GM19395 (cell line): Measurements from ENCODE around the gene OTOP2.
"Not testable (repeated sequence)": the region's sequence is repeated elsewhere in the genome, so short reads cannot be mapped to it uniquely, and the experiment has no call there.

Source experiments
- ATAC-seq: cut with Tn5 transposase; IDR thresholded peaks from one replicate; pipeline ENCODE4 v1.9.1; 2021; ENCODE audit warnings: mild to moderate bottlenecking, moderate library complexity; ENCODE audit not compliant: unreplicated experiment

Gene OTOP2

GRCh38 chr17:74901353-74902135, 22.5 kb upstream of the OTOP2 start:
- no peak for ATAC-seq

DNA sequence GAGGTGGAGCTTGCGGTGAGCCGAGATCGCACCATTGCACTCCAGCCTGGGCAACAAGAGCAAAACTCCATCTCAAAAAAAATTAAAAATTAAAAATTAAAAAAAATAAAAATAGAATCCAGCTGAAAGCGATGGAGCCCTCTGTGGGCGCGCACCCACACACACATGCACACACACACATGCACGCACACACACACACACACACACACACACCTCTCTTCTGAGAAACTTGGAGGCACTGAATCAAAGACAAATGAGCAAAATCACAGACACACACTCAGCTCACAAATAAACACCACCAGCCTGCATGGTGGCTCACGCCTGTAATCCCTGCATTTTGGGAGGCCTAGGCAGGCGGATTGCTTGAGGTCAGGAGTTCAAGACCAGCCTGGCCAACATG, 21.0 kb upstream of the OTOP2 start:
- ATAC-seq, result no peak

DNA sequence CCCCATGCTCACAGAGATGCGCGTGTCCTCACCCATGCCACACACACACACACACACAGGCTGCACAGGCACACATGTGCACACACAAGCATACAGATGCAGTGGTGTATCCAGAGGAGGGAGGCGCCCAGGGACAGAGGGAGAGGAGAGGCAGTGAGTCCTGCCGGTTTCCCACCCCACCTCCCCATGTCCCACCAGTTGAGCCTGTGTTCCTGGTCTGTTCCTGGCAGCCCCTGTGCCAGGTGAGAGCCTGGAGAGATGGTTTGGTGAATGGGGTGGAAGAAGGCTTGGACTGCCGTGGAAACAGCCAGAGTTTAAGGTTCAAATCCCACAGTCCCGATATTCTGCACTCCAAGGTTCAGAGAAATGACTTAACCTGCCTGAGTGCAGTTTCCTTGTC, 20.4 kb upstream of the OTOP2 start:
- no peak for ATAC-seq

DNA sequence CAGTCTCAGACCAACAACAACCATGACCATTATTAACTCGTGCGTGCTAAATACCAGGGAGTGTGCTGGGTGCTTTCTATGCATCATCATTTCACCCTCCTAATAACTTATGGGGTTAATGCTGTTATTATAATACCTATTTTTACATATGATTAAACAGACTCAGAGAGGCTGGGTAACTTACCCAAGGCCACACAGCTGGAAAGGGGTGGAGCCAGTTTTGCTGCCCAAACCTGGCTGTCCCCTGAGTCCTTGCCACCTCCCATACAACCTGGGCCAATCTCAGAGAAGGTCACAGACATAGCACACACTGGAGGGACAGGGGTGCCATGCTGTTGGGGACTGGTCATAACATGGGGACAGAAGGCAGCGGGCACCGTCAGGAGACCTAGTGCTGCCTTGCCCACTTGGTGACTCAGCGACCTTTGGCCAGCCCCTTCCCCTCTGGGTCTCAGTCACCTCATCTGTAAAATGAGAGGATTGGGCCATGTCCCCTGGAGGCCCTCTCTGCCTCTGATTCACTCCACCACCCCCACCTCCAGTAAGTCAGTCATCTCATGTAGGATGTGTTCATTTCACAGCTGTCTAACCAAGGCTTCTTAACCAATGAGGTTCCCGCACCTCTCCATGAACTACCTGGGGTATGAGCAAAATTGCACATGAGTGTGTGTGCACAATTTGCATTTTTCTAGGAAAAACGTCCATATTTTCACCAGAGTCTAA, 19.2 kb upstream of the OTOP2 start:
- no peak for ATAC-seq

GRCh38 chr17:74906214-74906793, 17.8 kb upstream of the OTOP2 start:
- ATAC-seq, result not testable (repeated sequence)

DNA sequence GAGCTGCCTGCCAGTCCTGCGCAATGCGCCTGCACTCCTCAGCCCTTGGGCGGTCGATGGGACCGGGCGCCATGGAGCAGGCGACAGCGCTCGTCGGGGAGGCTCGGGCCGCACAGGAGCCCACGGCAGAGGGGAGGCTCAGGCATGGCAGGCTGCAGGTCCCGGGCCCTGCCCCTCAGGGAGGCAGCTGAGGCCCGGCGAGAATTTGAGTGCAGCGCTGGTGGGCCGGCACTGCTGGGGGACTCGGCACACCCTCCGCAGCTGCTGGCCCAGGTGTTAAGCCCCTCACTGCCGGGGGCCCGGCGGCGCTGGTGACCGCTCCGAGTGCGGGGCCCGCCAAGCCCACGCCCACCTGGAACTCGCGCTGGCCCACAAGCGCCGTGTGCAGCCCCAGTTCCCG, 17.1 kb upstream of the OTOP2 start:
- ATAC-seq, result no peak

GRCh38 chr17:74909097-74909496, 15.0 kb upstream of the OTOP2 start:
- not testable (repeated sequence) for ATAC-seq

GRCh38 chr17:74911423-74911822, 12.7 kb upstream of the OTOP2 start:
- ATAC-seq, result not testable (repeated sequence)

DNA sequence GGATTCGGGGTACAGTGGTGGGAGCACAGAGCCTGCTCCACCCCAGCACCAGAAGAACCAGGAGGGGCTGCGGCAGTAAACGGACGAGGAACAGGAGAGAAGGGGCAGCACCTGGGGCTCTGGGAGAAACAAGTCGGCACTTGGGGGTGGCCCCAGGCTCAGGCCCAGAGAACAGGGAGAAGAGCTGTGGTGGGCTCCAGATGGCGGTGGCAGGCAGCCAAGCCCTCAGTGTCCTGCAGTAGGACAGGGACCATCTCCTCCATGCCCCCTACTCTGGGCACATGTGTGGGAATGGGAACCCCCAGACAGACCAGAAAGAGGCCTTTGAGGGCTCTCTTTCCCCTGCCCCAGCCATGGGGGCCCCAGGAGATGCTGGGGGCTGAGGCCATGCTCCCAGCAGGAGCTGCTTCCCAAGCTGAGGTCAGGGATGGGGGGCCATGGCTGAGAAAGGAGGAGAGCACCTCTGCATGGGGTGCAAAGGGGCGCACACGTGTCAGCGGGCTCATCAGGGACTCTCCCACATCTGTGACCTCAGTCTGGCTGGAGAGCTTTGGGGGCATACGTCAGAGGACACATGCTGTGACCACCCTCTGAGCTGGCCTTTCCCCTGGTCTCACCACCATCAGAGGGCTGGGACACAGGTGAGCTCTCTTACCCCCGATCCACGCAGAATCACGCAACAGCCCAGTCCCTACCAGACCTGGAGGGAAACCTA, 7.8 kb upstream of the OTOP2 start:
- no peak for ATAC-seq

DNA sequence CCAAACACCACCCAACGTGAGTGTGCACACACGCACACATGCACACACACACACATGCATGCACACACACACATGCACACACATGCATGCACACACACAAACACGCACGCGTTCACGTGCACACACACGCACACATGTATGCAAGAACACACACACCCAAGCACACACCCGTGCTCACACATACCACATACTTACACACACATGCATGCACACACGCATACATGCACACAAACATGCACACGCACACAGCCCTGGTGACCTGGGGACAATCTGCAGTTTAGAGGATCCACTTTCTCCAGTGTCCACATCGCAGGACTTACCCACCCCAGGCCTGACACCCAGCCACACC, 7.2 kb upstream of the OTOP2 start:
- no peak for ATAC-seq

- ATAC-seq, result no peak
Measured at GRCh38 chr17:74917430-74917829, 6.6 kb upstream of the OTOP2 start.

DNA sequence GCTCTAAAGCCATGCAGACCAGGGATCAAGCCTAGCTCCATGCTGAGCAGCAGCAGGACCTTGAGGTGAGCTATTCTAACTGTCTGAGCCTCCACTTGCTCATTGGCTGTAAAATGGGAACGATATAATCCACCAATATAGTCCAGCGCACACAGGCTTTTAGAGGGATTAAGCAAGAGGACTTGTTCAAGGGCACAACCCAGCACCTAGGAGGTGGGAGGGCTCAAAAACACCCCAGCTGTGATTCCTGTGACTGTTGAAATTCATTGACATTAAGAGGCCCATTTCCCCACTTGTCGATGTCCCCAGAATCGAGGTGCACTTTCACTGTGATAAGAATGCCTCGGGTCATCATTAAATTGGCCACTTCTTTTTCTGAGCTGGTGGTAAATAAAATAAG, 5.2 kb upstream of the OTOP2 start:
- ATAC-seq, result no peak

GRCh38 chr17:74919440-74920305, 4.4 kb upstream of the OTOP2 start:
- ATAC-seq, result no peak

DNA sequence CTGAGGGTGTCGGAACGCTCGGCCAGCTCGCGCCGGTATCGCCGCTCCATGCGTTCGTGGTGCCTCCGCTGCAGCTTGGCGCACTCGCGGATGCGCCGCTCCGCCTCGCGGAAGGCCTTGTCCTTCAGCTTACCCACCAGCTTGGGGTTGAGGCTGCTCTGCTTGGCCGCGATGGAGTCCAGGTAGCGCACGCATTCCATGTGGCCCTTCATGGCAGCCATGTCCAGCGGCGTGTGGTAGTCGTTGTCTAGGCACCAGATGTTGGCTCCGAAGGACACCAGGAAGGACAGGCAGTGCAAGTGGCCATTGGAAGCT, 3.8 kb upstream of the OTOP2 start:
- no peak for ATAC-seq

GRCh38 chr17:74920642-74921025, 3.4 kb upstream of the OTOP2 start:
- no peak for ATAC-seq

DNA sequence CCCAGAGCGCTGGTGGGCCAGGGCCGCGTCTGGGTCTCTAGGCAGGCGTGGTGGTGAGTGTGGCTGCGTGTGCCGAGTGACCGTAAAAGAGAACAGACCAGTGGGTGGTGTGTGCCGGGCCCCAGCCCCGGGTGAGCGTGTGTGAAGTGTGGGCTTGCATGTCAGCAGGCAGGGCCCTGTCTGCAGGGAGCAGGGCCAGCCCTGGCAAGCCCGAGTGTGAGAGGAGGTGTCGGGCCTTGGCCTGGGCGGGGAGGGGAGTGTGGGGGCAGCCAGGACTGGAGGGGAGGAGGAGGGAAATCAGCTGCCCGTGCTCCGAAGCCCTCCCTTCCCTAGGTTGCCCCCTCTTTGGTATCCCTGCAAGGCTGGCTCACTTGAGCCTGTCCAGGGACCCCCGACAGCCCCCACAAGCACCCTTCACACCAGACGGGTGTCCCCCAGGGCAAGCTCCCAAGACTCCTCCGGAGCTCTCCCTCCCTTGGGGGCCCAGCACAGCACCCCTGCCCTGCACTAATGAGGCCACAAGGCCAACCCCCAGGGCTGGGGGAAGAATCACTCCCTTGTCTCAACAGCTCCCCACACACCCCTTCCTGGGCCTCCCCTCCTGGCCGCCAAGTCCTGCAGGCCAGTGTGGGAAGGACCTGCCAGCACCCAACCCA, 2.9 kb upstream of the OTOP2 start:
- no peak for ATAC-seq

DNA sequence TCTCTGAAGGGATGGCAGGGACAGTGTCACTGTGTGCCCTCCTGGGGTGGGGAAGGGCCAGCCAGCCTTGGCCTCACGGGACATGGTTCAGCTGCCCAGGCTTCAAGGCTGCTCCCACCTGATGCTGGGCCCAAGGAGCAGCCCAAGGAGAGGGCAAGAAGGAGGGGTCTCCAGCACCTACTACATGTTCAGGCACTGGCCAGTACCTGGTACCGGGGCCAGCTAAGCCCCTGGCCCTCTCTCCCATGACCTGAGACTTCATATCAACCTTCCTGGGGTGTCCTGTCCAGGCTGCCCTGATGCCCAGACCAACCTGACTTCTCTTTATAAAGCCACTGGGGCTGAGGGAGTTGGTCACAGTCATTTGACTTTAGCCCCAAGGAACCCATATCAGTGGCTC, 2.3 kb upstream of the OTOP2 start:
- no peak for ATAC-seq

GRCh38 chr17:74922172-74922571, 1.9 kb upstream of the OTOP2 start:
- ATAC-seq, result no peak

- no peak for ATAC-seq
Measured at GRCh38 chr17:74922694-74923537, 1.2 kb upstream of the OTOP2 start, which contains the start of gene USH1G. Gene USH1G (minus strand): TSS chr17:74923255. CDS start chr17:74923073, 182 bp downstream.
